OCI-LY7 (cell line): ENCODE data around the gene PSMG4. TPM values are rescaled to one million over a fixed set of nuclear protein-coding genes. Genes with fewer than 3 reads are reported as not detected.

Source experiments
- BruUV-seq: library from RNA; stranded (reverse); fragments of 400-500 nt; replicated peaks from 2 replicates; lab custom pipeline; 2021; lab: Mats Ljungman, UMichigan
- CTCF ChIA-PET: fragments of 300-600 bp; sonication (Branson Sonifier 250); formaldehyde crosslinking; loops from one replicate; lab custom pipeline; 2022; ENCODE audit warnings: antibody characterized with exemption; ENCODE audit not compliant: unreplicated experiment; lab: Charles Lee
- POLR2A ChIA-PET: fragments of 300-600 bp; sonication (Branson Sonifier 250); formaldehyde crosslinking; loops from one replicate; lab custom pipeline; 2022; ENCODE audit warnings: antibody characterized with exemption; lab: Charles Lee
- DNase-seq: peaks from one replicate; pipeline ENCODE4 v3.0.0-alpha.2; 2015; ENCODE audit warnings: low spot score
- H2AFZ ChIP-seq: fragments of 200-600 bp; sonication (generic), shearing (Covaris generic); 2 replicates; pipeline ENCODE4 v1.6.1; 2014; ENCODE audit warnings: mild to moderate bottlenecking, antibody characterized with exemption, low read length, moderate library complexity
- H3K27ac ChIP-seq: fragments of 200-600 bp; sonication (generic); 2 replicates; pipeline ENCODE4 v1.5.1; 2014; ENCODE audit warnings: mixed run types, low read depth, mild to moderate bottlenecking, moderate library complexity, low read length, inconsistent platforms; ENCODE audit not compliant: poor library complexity, severe bottlenecking
- H3K36me3 ChIP-seq: fragments of 200-600 bp; sonication (generic); 2 replicates; pipeline ENCODE4 v1.6.1; 2014; ENCODE audit warnings: mild to moderate bottlenecking, antibody characterized with exemption, low read length, moderate library complexity, mixed read lengths; ENCODE audit not compliant: insufficient read depth
- H3K4me1 ChIP-seq: fragments of 200-600 bp; sonication (generic); 2 replicates; pipeline ENCODE4 v1.5.1; 2014; ENCODE audit warnings: mild to moderate bottlenecking, low read length; ENCODE audit not compliant: insufficient read depth, poor library complexity, severe bottlenecking
- H3K4me2 ChIP-seq: fragments of 200-600 bp; sonication (generic); 2 replicates; pipeline ENCODE4 v1.6.1; 2014; ENCODE audit warnings: mild to moderate bottlenecking, low read length
- H3K4me3 ChIP-seq: fragments of 200-600 bp; sonication (generic); 2 replicates; pipeline ENCODE4 v1.5.1; 2014; ENCODE audit warnings: mild to moderate bottlenecking, low read depth, low read length; ENCODE audit not compliant: poor library complexity, severe bottlenecking
- H3K79me2 ChIP-seq: fragments of 200-600 bp; sonication (generic); 2 replicates; pipeline ENCODE4 v1.6.1; 2016; ENCODE audit warnings: low read depth, mild to moderate bottlenecking, low read length, moderate library complexity, mixed read lengths; ENCODE audit not compliant: insufficient read depth
- H3K9me2 ChIP-seq: fragments of 200-600 bp; sonication (generic); 2 replicates; pipeline ENCODE4 v1.6.1; 2016; ENCODE audit warnings: mild to moderate bottlenecking, low read length, mixed read lengths; ENCODE audit not compliant: insufficient read depth
- H3K9me3 ChIP-seq: fragments of 200-600 bp; sonication (generic); 2 replicates; pipeline ENCODE4 v1.6.1; 2014; ENCODE audit warnings: mild to moderate bottlenecking, mixed run types, low read length, mixed read lengths
- H4K20me1 ChIP-seq: fragments of 200-600 bp; sonication (generic); 2 replicates; pipeline ENCODE4 v1.6.1; 2014; ENCODE audit warnings: mild to moderate bottlenecking, antibody characterized with exemption, low read length, moderate library complexity, mixed read lengths; ENCODE audit not compliant: insufficient read depth
- CTCF ChIP-seq: fragments of 200-600 bp; sonication (generic); conservative IDR thresholded peaks from 2 replicates; pipeline ENCODE4 v1.5.1; 2014; ENCODE audit warnings: mild to moderate bottlenecking, antibody characterized with exemption, low read length, moderate library complexity, mixed read lengths
- EZH2phosphoT487 ChIP-seq: fragments of 200-600 bp; sonication (generic); IDR thresholded peaks from 2 replicates; pipeline ENCODE4 v1.6.1; 2018; ENCODE audit warnings: low read depth, borderline replicate concordance, mild to moderate bottlenecking, mixed run types, antibody characterized with exemption, low read length, moderate library complexity, mixed read lengths
- intact Hi-C: fragments of 100-400 bp; cut with micrococcal nuclease; formaldehyde crosslinking; loops from one replicate; pipeline ENCODE4 v1.10.0; 2022; ENCODE audit not compliant: unreplicated experiment
- total RNA-seq, 2 experiments: library from RNA; depleted of rRNA in 1 of 2; stranded (reverse); fragments of >200 nt in 1 of 2; shearing (Covaris generic) in 1 of 2; gene quantifications; 2 replicates each; pipeline ENCODE4 v1.2.3, GENCODE V29; 2014 to 2022

Gene PSMG4
- total RNA-seq, 2 experiments from 2014 or later = 48.9 to 65.4 TPM

GRCh38 chr6:3212261-3212660 is 46.5 kb upstream of the PSMG4 start:
- Histone ChIP-seq H3K4me3 (no peak overlapping the region), H2AFZ (no peak overlapping the region), H3K9me2 (no peaks in the 10 kb centered on the region), H4K20me1 (no peaks in the 10 kb centered on the region), H3K4me2 (no peak overlapping the region), H3K79me2 (no peaks in the 10 kb centered on the region), H3K36me3 (no peaks in the 10 kb centered on the region), H3K4me1 (peaks cover 13% of the 10 kb centered on the region), H3K9me3 (no peaks in the 10 kb centered on the region), H3K27ac (no peak overlapping the region)
- ChIA-PET CTCF (no interaction called here), POLR2A (interaction anchor here (2.8 kb wide), 1 partner anchor 9 kb away, joined by 10 read pairs; no protein-coding TSS in a partner anchor)
- intact Hi-C loops = no loop called here
- TF ChIP-seq EZH2phosphoT487 (no peak), CTCF (no peak)
- DNase-seq = no peak
- no TSS peak for BruUV-seq

GRCh38 chr6:3213334-3213695 is 45.4 kb upstream of the PSMG4 start:
- intact Hi-C loops = no loop called here
- no peak for DNase-seq
- H3K9me2 ChIP-seq = no peaks in the 10 kb centered on the region
- no peak overlapping the region for H3K4me3 ChIP-seq
- no peak overlapping the region for H3K27ac ChIP-seq
- H4K20me1 ChIP-seq = no peaks in the 10 kb centered on the region
- H3K79me2 ChIP-seq = no peaks in the 10 kb centered on the region
- POLR2A ChIA-PET = interaction anchor here (2.8 kb wide), 1 partner anchor 10 kb away, joined by 10 read pairs; no protein-coding TSS in a partner anchor
- H3K4me2 ChIP-seq = no peak overlapping the region
- CTCF ChIA-PET = no interaction called here
- BruUV-seq = no TSS peak
- H2AFZ ChIP-seq = no peak overlapping the region
- TF ChIP-seq EZH2phosphoT487 = no peak
- no peak for TF ChIP-seq CTCF
- H3K36me3 ChIP-seq = no peaks in the 10 kb centered on the region
- peaks cover 13% of the 10 kb centered on the region for H3K4me1 ChIP-seq
- no peaks in the 10 kb centered on the region for H3K9me3 ChIP-seq

- BruUV-seq = no TSS peak
- ChIA-PET POLR2A (interaction anchor here (0.9 kb wide), 1 partner anchor 85 kb away, joined by 3 read pairs; no protein-coding TSS in a partner anchor), CTCF (no interaction called here)
- H3K9me3 ChIP-seq = no peaks in the 10 kb centered on the region
- intact Hi-C loops = no loop called here
- DNase-seq = no peak
- TF ChIP-seq EZH2phosphoT487 (no peak), CTCF (no peak)
- no peak overlapping the region for H3K4me2 ChIP-seq
- H3K36me3 ChIP-seq = no peaks in the 10 kb centered on the region
- no peaks in the 10 kb centered on the region for H3K79me2 ChIP-seq
- no peaks in the 10 kb centered on the region for H3K9me2 ChIP-seq
- no peaks in the 10 kb centered on the region for H4K20me1 ChIP-seq
- H3K4me1 ChIP-seq = no peaks in the 10 kb centered on the region
- H3K27ac ChIP-seq = no peak overlapping the region
- no peak overlapping the region for H3K4me3 ChIP-seq
- H2AFZ ChIP-seq = no peak overlapping the region
Observed at GRCh38 chr6:3214898-3215297, 43.8 kb upstream of the PSMG4 start.
